HTERT RPE-1 (cell line): ENCODE measurements around the gene LPAR5.
"Not testable (repeated sequence)": the region's sequence is repeated elsewhere in the genome, so short reads cannot be mapped to it uniquely, and the experiment has no call there.

ENCODE experiments used
- in situ Hi-C: fragments of 300-500 bp; cut with MboI; formaldehyde crosslinking; loops from 4 replicates; pipeline ENCODE4 v1.14.3; 2020; ENCODE audit warnings: low sequenced_read_pairs

Gene LPAR5

DNA sequence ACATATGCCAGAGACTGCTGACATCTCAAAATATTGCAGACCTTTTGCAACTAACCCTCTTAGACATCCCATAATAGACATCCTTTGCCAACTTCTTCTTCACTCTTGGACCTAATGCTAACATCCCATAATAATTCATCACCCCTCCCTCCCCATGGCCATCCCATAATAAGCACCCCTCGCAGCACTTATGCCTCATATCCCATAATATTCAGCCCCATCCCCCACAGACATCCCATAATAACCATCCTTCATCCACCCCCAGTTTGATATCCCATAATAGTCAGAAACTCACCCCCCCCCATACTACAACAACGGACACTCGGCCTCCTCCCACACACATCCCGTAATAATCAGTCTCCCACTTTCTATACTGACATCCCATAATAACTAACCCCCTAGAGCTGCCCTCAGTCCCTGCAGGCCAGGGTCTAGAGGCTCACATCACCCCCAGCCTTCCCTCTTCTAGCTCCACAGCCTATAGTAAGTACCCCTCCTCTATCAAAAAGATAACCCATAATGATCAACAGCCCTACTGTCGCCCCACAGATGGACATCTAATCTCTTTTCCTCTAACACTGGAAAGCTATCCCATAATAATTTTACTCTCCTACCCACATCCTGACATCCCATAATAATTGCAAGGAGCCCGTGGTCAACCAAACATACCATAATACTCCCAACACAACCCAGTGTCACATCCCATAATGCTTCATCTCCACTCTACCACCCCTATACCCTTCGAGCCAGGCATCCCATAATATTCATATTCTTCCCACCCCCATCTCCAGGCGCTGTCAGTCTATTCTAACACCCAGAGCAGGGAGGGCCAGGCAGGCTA is 27.8 kb downstream of the LPAR5 start:
- in situ Hi-C loops = no loop called here

DNA sequence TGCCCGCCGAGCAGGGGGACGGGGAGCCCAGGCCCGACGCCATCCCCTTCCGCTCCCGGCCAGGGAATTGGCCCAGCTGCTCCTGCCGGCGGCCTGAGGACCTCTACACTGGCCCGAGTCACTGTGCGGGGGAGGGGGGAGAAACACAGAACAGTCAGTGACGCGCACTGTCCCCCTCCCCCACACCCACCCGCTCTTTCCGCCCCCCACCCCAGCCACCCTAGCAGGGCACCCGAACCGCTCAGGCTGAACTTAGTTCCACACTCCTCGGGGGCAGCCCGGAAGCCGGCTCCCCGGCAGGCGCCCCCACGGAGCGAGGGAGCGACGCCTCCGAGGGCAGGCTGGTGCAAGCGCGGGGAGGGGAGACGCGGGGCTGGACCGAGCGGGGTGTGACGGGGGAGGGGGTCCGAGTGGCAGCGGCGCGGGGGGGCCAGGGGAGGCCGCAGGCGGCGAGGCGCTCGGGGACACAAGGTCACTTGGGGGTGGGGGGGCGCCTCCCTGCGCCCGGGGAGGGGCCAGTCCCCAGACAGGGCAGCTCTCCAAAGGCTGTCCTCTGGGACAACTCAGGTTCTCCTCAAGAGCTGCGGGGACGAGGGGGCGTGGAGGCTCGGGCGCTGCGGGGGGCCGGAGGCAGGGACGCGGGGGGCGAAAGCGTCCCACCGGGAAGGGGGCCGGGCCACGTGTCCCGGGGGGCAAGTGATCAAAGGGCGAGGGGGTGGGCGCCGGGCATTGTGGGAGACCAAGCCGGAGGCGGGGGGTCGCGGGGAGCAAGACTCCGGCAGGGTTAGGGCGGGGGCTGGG is 29.2 kb downstream of the LPAR5 start:
- in situ Hi-C loops = no loop called here

DNA sequence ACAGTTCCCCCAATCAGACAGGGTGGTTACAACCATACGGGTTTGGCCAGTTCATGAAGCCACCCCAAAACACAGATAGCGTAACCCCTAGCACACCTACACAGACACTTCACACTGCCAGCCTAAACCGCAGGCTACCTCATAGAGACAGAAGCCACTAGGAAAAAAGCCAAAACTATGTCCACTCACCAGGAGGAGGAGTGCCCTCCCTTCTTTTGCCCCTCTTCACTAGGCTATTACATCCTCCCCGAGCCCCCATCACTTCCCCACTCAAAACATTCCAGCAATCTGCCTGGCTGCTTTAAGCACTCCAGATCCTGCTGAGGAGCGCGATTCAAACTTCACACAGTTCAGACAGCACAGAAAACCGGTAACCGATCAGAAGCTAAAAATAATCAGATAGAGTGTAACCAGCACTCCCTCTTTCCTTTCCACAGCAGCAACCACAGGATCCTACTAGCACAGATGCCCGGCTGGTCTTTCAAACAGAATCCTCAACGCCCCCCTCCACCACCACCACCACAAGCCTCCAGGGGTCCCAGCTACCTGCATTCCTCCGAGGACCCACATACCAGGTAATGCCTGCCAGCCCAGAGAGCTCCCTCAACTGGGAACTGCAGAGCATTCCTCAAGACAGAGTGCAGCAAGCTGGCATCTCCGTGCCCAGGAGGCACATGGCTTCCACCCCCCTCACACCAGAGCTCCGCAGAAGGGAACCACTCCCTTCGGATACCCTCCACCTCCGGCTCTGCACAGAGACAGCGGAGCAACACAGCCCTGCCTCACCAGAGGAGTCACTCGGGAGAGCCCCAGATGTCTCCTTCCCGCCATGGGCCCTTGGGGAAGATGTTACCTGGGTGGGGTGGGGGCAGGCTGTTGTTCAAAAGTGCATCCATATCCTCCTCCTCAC is 30.1 kb downstream of the LPAR5 start:
- in situ Hi-C loops = no loop called here

DNA sequence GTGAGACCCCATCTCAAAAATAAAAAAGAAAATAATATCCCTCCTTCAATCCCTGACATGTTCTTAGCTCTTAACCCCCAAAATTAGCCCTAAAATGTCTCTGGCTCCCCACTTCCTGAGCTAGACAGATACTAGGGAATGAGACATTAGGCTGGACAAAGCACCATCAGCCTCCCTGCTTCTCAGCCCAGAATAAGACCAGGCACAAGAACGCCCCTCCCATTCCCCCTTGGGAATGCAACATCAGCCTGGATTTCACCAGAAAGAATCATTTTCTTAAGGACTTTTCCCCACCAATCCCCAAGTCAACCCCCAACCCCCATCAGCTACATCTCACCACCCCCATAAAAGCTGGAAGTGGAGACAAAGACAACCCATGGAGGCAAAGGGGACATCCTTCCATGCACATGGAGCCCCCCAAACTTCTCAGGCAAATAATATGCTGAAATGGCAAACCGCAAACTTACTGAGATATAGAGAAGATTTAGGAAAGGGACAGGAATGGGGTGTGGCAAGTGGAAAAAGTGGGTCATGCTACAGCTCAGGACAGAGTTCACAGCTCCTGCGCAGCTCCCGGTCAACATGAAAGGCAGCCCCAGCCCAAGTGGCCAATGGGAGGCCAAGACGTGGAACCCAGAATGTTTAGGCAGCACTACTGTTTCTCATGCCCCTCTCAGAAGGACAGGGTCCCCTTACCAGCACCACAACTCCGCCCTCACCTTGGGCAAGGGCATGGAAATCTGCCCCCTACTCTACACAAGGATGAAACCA is 31.3 kb downstream of the LPAR5 start:
- in situ Hi-C loops = no loop called here

DNA sequence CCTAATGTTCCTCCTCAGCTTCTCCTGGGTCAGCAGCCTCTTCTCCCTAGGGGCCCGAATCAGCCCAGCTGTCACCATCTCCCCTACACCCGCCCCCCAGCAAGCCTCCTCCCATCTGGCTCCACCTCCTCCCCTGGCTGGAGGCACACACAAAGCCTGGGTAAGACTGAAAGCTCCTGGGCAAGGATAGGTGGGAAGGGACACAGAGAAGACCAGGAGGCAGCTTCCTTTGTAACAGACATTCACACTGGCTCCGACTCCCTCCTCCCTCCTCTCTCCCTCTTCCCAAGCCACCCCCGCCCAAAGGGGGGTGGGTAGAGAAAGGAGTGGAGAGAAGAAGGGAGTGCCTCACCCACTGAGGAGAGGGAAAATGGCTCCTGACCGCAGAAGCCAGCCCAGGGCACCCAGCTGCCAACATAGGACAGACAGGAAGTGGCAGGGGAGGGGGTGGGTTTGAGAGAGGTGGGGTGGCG is 32.6 kb downstream of the LPAR5 start:
- in situ Hi-C loops = no loop called here

DNA sequence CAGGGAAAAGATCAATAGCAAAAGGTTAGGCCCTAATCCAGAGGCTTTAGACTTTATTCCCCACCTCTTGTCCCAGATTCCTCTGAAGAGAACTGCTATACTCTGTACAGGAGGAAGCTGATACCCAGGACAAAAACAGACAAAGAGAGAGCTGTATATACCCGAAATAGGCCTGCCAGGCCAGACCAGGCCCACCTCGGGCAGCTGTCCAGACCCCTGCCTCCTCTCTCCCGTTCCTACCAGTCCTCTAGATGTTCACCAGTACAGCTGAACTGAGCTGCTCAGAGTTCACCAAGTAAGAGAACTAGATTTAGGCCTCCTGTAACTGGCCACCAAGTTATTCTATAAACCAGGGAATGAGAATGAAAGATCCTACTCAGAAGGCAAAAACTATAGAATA is 33.2 kb downstream of the LPAR5 start:
- in situ Hi-C loops = no loop called here

DNA sequence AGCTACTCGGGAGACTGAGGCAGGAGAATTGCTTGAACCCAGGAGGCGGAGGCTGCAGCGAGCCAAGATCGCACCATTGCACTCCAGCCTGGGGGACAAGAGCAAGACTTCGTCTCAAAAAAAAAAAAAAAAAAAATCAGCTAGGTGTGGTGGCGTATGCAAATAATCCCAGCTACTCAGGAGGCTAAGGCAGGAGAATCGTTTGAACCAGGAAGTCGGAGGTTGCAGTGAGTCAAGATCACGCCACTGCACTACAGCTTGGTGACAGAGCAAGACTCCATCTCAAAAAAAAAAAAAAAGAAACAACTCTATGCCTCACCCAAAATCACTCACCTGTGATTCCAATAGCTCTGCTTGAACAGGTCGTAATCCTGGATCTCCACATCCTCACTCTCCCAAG is 40.1 kb downstream of the LPAR5 start:
- in situ Hi-C loops = not testable (repeated sequence)

DNA sequence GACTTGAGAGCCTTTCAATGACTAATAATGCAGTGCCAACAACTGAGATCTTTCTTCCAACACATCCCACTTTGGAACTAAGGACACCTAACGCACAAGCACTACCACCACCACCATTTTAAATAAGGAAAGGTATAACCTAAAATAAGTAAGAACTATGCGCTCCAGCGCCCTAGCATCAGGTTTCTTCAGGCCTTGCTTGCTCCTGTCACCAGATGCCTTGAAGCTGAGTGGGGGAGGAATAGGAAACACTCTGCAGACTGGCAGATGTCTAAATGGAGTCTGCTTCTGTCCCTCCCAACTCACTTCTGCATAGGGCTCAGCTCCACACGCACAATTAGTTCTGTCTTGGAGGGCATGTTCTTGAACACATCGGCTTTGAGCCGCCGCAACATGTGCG is 43.7 kb downstream of the LPAR5 start:
- in situ Hi-C loops = no loop called here

DNA sequence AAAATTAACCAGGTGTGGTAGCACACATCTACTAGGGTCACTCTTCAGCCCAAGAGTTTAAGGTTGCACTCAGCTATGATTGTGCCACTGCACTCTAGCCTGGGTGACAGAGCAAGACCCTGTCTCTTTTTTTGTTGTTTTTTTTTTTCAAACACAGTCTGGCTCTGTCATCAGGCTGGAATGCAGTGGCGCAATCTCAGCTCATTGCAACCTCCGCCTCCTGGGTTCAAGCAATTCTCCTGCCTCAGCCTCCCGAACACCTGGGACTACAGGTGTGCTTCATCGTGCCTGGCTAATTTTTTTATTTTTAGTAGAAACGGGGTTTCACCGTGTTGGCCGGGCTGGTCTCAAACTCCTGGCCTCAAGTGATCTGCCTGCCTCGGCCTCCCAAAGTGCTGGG is 49.2 kb downstream of the LPAR5 start:
- in situ Hi-C loops = not testable (repeated sequence)

DNA sequence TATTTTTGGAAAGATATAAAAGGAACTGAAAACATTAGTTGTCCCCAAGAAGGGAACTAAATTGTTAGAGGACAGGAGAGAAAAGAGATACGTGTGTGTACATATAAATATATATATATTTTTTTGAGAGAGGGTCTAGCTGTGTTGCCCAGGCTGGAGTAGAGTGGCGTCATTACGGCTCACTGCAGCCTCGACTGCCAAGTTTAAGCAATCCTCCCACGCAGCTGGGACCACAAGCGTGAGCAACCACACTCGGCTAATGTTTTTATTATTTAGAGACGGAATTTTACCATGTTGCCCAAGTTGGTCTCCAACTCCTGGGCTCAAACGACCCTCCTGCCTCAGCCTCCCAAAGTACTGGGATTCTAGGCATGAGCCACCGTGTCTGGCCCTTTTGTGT is 51.5 kb downstream of the LPAR5 start:
- in situ Hi-C loops = no loop called here

DNA sequence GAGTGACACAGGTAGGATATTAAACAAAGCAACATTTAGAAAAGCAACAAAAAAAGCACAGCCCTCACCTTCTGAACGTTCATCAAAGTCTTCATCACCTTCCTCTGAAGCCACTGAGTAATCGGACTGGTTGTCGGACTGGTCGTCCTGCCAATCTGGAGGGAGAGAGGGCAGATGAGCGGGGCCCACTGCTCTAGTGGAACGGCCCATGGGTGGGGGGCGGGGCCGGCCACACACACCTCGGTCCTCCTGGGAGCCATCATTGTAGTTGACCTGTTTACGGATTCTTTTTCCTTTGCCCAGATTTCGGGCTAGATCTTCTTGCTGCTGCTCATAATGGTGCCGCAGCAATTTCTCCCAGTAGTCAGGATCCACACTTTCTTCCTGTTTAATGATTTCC is 52.8 kb downstream of the LPAR5 start:
- in situ Hi-C loops = no loop called here

DNA sequence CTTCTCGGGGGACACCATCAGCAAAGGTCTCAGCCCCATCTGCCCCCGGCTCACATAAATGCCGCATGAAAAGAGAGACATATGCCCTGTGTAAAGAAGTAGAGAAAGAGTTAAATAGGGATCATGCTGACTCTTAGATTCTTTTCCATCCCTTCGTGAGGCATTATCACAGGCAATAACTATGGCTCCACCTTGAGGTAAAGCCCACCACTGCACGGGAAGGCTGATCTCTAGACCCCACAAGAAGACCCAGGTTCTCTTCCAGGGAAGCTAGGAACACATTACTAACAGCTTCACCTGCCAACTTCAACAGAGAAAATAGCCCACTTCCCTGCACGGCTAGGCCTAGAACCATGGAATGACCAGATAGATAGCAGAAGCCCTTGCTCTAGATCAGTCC is 53.6 kb downstream of the LPAR5 start:
- in situ Hi-C loops = no loop called here

DNA sequence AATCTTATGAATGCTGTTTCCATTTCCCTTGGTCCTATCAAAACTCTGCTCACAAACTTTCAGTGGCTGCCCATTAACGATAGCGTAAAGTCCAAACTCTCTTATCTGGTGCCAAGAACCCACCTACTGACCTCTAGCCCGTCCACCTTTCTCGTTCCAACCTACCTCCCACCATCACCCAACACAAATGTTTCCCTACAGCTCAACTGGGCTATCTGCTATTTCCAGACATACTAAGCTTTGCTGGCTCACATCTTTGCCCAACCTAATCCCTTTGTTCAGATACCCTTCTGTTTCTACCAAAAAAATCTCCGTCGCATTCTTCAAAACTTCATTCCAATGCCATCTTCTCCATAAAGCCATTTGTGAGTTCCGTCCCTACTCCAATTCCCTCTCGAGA is 60.1 kb downstream of the LPAR5 start:
- in situ Hi-C loops = no loop called here

DNA sequence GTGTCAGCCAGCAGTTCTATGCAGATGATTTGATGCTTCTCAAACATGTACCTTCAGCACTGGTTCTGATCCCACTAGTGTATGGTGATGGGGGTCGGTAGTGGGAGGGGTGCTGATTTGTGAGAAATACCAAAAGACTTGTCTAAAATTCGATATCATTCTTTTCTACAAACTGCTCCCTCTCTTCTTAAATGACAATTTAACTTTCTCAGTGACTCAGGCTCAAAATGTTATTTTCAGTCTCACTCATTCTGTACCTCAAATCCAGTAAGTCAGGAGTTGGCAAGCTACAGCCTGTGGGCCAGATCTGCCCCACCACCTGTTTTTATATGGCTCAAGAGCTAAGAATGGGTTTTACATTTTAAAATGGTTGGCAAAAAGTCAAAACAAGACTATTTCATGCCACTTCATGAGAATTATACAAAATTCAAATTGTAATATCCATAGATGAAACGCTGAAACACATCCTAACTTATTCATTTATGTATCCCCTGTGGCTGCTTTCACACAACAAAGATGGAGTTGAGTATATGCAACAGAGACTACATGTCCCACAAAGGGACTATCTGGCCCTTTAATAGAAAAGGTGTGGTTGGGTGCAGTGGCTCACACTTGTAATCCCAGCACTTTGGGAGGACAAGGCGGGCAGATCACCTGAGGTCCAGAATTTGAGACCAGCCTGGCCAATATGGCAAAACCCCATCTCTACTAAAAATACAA is 61.0 kb downstream of the LPAR5 start:
- in situ Hi-C loops = no loop called here

DNA sequence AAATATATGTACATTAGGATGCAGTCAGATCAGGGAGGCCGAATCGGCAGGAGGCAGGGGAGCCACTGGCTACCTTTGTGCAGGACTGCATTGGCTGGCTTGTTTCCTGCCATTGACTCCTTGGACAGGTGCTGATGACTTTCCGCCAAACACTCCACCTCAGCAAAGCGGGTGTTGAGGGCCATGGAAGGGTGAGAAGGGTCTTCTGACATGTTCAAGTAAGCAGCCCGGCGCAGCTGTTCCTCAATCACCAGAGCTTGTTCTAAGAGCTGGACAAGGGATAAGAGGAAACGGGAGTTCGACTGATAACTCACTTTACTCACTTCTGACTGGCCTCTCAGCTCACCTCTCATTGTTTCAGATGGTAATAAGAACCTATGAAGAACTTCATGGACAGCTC is 62.8 kb downstream of the LPAR5 start:
- in situ Hi-C loops = no loop called here

DNA sequence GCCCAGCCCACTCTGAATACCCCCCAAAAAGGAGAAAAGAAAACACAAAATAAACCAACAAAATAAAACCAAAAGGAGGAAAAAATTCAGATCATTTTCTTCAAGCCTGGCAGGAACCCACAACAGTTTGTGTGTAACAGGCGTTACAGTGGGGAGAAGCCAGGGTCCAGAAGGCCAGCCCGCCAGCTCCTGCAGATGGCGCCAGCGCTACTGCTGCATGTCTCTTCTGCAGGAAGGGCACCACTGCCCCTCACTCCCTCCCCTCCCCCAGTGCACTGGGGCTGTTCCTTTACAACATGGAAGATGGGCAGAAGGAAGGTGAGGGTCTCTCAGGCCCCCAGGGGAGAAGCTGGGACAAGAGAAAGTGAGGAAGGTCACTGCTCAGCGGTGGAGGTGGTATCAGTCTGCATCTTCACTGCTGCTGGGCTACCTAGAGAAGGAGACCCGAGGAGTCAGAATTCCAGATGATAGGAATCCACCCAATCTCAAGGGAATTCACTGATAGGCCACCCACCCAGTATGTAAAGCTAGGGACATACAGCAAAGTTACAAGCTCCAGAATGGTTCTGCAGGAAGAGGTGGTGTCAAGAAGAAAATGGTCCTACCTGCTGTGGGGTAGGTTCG is 65.4 kb downstream of the LPAR5 start:
- in situ Hi-C loops = no loop called here

DNA sequence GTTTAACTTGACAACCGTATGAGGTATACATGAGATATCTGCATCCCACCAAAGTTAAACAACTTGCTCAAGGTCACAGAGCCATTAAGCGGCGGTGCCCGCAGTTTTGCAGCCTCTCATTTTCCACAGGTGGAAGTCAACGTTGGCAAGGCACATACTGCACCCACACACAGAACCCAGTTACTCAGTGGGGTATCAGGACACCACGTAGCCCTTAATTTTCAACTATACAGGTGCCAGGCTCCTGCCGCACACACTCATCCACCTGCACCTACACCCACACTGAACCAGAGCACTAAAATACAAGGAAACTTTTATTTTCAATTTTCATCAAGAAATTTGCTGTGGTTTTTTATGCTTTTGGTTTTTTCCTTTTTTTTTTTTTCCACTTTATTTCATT is 66.0 kb downstream of the LPAR5 start:
- in situ Hi-C loops = no loop called here

DNA sequence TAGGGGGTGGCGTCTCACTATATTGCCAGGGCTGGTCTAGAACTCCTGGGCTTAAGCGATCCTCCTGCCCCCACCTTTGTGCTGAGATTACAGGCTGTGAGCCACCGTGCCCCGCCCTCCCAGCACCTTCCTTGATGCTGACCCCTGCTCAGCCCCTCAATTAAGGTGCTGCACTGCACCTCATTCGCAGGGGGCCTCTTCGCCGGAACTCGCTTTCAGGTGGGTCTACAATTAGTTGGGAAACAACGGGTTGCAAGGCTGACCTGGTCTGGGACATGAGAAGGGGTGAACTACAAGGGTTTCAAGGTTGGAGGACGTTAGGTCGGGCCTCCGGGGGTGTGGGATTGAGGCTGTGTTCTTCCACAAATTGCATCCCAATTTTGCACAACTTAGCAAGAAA is 66.4 kb downstream of the LPAR5 start:
- in situ Hi-C loops = no loop called here
